Measurements from ENCODE around the gene SRGAP1. TPM values are rescaled to one million over a fixed set of nuclear protein-coding genes. Genes with fewer than 3 reads are reported as not detected.

SRGAP1 gene
- total and polyA plus RNA-seq, 2 of the 13 experiments (the other 11 are each of a cell fraction or from before 2014, with no cell fraction given), result 1.6 to 3.4 TPM

GRCh38 chr12:64064240-64064639 is 219.7 kb downstream of the SRGAP1 start:
- Histone ChIP-seq H3K4me1 (ENCODE audit: insufficient read depth, low read length) (no peaks in the 10 kb centered on the region), H3K4me2 (ENCODE audit: low read depth, low read length) (no peak overlapping the region), H4K20me1 (ENCODE audit: insufficient read depth, low read length) (no peaks in the 10 kb centered on the region), H3K36me3 (replicated peaks in 1 of 2; ENCODE audit: control insufficient read depth in 1 of 2, insufficient read depth in 2 of 2, low read length in 2 of 2) (peaks cover 0 to 7% of the 10 kb centered on the region in 2 experiments; a peak in 1 of 5 replicates), H3K9me3 (ENCODE audit: low read length) (no peaks in the 10 kb centered on the region), H3K79me2 (ENCODE audit: insufficient read depth, low read length) (no peaks in the 10 kb centered on the region), H3K4me3 (replicated peaks in 1 of 3; ENCODE audit: insufficient read depth in 1 of 3, low read depth in 2 of 3, low read length in 3 of 3) (no peak overlapping the region), H2AFZ (ENCODE audit: low read length) (no peak overlapping the region), H3K27ac (ENCODE audit: extremely low read length, insufficient read depth, low read length) (no peak overlapping the region), H3K9ac (ENCODE audit: insufficient read depth, low read depth, low read length) (no peak overlapping the region), H3K27me3 (ENCODE audit: control insufficient read depth in 1 of 2, insufficient read depth in 2 of 2, low read length in 2 of 2) (no peaks in the 10 kb centered on the region)
- TF ChIP-seq MBNL3 (CRISPR knock-in tag; conservative IDR thresholded peaks at IDR 0.05), result no peak
- ChIA-PET CTCF (ENCODE audit: low intra/inter-chr PET ratio, low total read pairs) (no interaction called here), POLR2A (no interaction called here)
- intact Hi-C loops (cut with micrococcal nuclease; ENCODE audit: unreplicated experiment), result no loop called here
- in situ Hi-C loops (cut with HindIII; ENCODE audit: extremely low pct_ligation_motif_present, low pct_unique_long_range_greater_than_20kb), result no loop called here
- 97% methylated on average over 2 of the region's 2 CpGs for WGBS (ENCODE audit: low lambda C conversion rate)
- no peak for DNase-seq (ENCODE audit: low spot score)
- no peak for ATAC-seq
- no TSS peak for BruUV-seq (replicated peaks)
- no peak for FAIRE-seq

DNA sequence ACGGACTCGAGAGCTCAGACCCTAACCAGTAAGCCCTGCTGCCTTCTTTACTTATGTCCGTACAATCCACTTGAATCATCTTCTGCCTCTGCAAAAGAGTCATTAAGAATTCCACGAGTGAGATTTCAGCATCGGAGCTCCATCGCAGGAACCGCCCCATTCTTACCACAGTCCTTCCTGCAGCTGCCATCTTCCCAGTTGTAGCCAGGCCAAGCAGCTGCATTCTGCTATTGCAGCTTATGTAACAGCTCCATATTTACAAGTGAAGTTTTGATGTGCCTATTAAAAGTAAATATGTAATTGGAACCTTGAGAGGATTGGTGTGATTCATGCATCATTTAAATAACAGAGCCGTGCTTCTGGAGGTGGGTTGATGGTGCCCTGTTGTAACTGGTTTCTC is 220.2 kb downstream of the SRGAP1 start:
- Histone ChIP-seq H3K79me2 (ENCODE audit: insufficient read depth, low read length) (no peaks in the 10 kb centered on the region), H2AFZ (ENCODE audit: low read length) (no peak overlapping the region), H3K4me3 (replicated peaks in 1 of 3; ENCODE audit: insufficient read depth in 1 of 3, low read depth in 2 of 3, low read length in 3 of 3) (no peak overlapping the region), H3K36me3 (replicated peaks in 1 of 2; ENCODE audit: control insufficient read depth in 1 of 2, insufficient read depth in 2 of 2, low read length in 2 of 2) (peaks cover 0 to 7% of the 10 kb centered on the region in 2 experiments; a peak in 1 of 5 replicates), H3K27me3 (ENCODE audit: control insufficient read depth in 1 of 2, insufficient read depth in 2 of 2, low read length in 2 of 2) (no peaks in the 10 kb centered on the region), H3K27ac (ENCODE audit: extremely low read length, insufficient read depth, low read length) (no peak overlapping the region), H4K20me1 (ENCODE audit: insufficient read depth, low read length) (no peaks in the 10 kb centered on the region), H3K4me1 (ENCODE audit: insufficient read depth, low read length) (no peaks in the 10 kb centered on the region), H3K9me3 (ENCODE audit: low read length) (no peaks in the 10 kb centered on the region), H3K9ac (ENCODE audit: insufficient read depth, low read depth, low read length) (no peak overlapping the region), H3K4me2 (ENCODE audit: low read depth, low read length) (no peak overlapping the region)
- in situ Hi-C loops (cut with HindIII; ENCODE audit: extremely low pct_ligation_motif_present, low pct_unique_long_range_greater_than_20kb) (no loop called here), intact Hi-C loops (cut with micrococcal nuclease; ENCODE audit: unreplicated experiment) (no loop called here)
- POLR2A ChIA-PET, result no interaction called here
- DNase-seq (ENCODE audit: low spot score) (no peak), FAIRE-seq (no peak), ATAC-seq (no peak)
- CTCF ChIA-PET (ENCODE audit: low intra/inter-chr PET ratio, low total read pairs), result no interaction called here
- BruUV-seq (replicated peaks), result no TSS peak
- 93% methylated on average over 8 of the region's 8 CpGs for WGBS (ENCODE audit: low lambda C conversion rate)
- TF ChIP-seq ZNF382 (CRISPR knock-in tag; IDR thresholded peaks at IDR 0.05; ENCODE audit: borderline replicate concordance) (no peak), TRIM24 (CRISPR knock-in tag; IDR thresholded peaks at IDR 0.05) (no peak), CEBPG (CRISPR knock-in tag; IDR thresholded peaks at IDR 0.05) (no peak), RORA (CRISPR knock-in tag; IDR thresholded peaks at IDR 0.05) (no peak), KDM5A (IDR thresholded peaks at IDR 0.05; ENCODE audit: borderline replicate concordance, low read length) (no peak), ZSCAN12 (CRISPR knock-in tag; IDR thresholded peaks at IDR 0.05) (no peak), DR1 (CRISPR knock-in tag; IDR thresholded peaks at IDR 0.05) (no peak), MBD4 (IDR thresholded peaks at IDR 0.05; ENCODE audit: borderline replicate concordance, low read length) (no peak), GATA4 (IDR thresholded peaks at IDR 0.05; ENCODE audit: borderline replicate concordance, low read depth) (no peak), REL (CRISPR knock-in tag; conservative IDR thresholded peaks at IDR 0.05) (no peak), ARID2 (CRISPR knock-in tag; IDR thresholded peaks at IDR 0.05; ENCODE audit: borderline replicate concordance) (no peak), ZNF253 (CRISPR knock-in tag; IDR thresholded peaks at IDR 0.05; ENCODE audit: borderline replicate concordance) (no peak), FOXC1 (CRISPR knock-in tag; IDR thresholded peaks at IDR 0.05; ENCODE audit: borderline replicate concordance) (no peak), TAF15 (IDR thresholded peaks at IDR 0.05; ENCODE audit: low read depth, low read length, poor library complexity, severe bottlenecking) (no peak), RELA (CRISPR knock-in tag; IDR thresholded peaks at IDR 0.05) (no peak)
- TF ChIP-seq, protein P1, sequence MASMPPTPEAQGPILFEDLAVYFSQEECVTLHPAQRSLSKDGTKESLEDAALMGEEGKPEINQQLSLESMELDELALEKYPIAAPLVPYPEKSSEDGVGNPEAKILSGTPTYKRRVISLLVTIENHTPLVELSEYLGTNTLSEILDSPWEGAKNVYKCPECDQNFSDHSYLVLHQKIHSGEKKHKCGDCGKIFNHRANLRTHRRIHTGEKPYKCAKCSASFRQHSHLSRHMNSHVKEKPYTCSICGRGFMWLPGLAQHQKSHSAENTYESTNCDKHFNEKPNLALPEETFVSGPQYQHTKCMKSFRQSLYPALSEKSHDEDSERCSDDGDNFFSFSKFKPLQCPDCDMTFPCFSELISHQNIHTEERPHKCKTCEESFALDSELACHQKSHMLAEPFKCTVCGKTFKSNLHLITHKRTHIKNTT (CRISPR knock-in tag; IDR thresholded peaks at IDR 0.05), result no peak
- TF ChIP-seq, protein P2, sequence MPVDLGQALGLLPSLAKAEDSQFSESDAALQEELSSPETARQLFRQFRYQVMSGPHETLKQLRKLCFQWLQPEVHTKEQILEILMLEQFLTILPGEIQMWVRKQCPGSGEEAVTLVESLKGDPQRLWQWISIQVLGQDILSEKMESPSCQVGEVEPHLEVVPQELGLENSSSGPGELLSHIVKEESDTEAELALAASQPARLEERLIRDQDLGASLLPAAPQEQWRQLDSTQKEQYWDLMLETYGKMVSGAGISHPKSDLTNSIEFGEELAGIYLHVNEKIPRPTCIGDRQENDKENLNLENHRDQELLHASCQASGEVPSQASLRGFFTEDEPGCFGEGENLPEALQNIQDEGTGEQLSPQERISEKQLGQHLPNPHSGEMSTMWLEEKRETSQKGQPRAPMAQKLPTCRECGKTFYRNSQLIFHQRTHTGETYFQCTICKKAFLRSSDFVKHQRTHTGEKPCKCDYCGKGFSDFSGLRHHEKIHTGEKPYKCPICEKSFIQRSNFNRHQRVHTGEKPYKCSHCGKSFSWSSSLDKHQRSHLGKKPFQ (CRISPR knock-in tag; IDR thresholded peaks at IDR 0.05; ENCODE audit: insufficient replicate concordance), result no peak
